Mucosa of descending colon (tissue), 3 donors: ENCODE results near the gene AKT3. TPM values are rescaled to one million over a fixed set of nuclear protein-coding genes. Genes with fewer than 3 reads are reported as not detected.

Experiments used
- ATAC-seq: fragments of 200-7000 bp; cut with Tn5 transposase; one replicate; pipeline ENCODE4 v1.9.1; 2020; ENCODE audit warnings: mild to moderate bottlenecking, moderate library complexity
- DNase-seq, 3 donors: peaks; one replicate each; pipeline ENCODE4 v3.0.0-alpha.2; 2020
- H3K36me3 ChIP-seq: fragments of 200-600 bp; one replicate; pipeline ENCODE4 v1.8.0; 2021; ENCODE audit warnings: low read depth, mild to moderate bottlenecking
- H3K4me1 ChIP-seq: fragments of 200-600 bp; one replicate; pipeline ENCODE4 v1.8.0; 2021; ENCODE audit warnings: low read depth, mild to moderate bottlenecking
- H3K4me3 ChIP-seq: fragments of 200-600 bp; one replicate; pipeline ENCODE4 v1.8.0; 2021; ENCODE audit warnings: mild to moderate bottlenecking
- H3K9me3 ChIP-seq: fragments of 200-600 bp; one replicate; pipeline ENCODE4 v1.8.0; 2021; ENCODE audit warnings: mild to moderate bottlenecking
- intact Hi-C, 2 donors: fragments of 100-400 bp; cut with DNase I in 1 of 2; cut with micrococcal nuclease in 1 of 2; formaldehyde crosslinking; loops; one replicate each; pipeline versions ENCODE4 v1.11.0 to v1.11.1; 2022; cut with DNase I, micrococcal nuclease
- total RNA-seq, 3 donors: library from RNA; stranded (reverse); fragmentation: NEBNext Ultra II Directional in 2 of 3; extraction: Animal tissue kit (Norgen Biotek cat#: 25700) in 2 of 3; gene quantifications; one replicate each; pipeline versions ENCODE4 v1.2.1 to v1.2.4, GENCODE V29; 2021 to 2023
- TF ChIP-seq, protein P1 (sequence below): fragments of 200-600 bp; IDR thresholded peaks from one replicate; pipeline ENCODE4 v1.8.0; 2022; ENCODE audit warnings: antibody characterized with exemption, mild to moderate bottlenecking
- donor health status: DM: no; HTN: no; CAD: no; lungs with moderate emphysema.
- donor health status: DM: no; HTN: no; CAD: no.
- donor health status: DM: no; HTN: yes; CAD: no.

Gene AKT3
- total RNA-seq, 3 donors from 2014 or later = 8.2 to 119 (median 12.6) TPM

DNA sequence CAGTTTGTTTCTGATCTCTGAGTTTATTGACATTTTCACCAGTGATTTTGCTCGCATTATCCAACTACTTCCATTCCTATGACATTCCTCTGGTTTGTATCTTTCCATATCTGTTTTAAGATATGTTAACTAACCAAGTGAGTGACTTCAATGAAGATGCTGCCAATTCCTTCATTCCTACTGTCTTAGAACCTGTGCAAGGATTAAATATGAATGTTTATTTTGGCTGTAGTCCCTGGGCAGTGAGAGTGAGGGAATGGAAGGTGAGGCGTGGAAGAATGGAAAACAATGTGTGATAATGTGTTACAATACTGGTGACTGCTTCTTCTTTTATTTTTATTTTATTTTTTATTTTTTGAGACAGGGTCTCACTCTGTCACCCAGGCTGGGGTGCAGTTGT lies 411.2 kb downstream of the AKT3 start:
- Histone ChIP-seq H3K4me1 (no peaks in the 10 kb centered on the region), H3K36me3 (no peaks in the 10 kb centered on the region), H3K9me3 (no peaks in the 10 kb centered on the region), H3K4me3 (no peak overlapping the region)
- ATAC-seq (no peak), DNase-seq (no peak)
- TF ChIP-seq, protein P1, sequence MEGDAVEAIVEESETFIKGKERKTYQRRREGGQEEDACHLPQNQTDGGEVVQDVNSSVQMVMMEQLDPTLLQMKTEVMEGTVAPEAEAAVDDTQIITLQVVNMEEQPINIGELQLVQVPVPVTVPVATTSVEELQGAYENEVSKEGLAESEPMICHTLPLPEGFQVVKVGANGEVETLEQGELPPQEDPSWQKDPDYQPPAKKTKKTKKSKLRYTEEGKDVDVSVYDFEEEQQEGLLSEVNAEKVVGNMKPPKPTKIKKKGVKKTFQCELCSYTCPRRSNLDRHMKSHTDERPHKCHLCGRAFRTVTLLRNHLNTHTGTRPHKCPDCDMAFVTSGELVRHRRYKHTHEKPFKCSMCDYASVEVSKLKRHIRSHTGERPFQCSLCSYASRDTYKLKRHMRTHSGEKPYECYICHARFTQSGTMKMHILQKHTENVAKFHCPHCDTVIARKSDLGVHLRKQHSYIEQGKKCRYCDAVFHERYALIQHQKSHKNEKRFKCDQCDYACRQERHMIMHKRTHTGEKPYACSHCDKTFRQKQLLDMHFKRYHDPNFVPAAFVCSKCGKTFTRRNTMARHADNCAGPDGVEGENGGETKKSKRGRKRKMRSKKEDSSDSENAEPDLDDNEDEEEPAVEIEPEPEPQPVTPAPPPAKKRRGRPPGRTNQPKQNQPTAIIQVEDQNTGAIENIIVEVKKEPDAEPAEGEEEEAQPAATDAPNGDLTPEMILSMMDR = no peak
- intact Hi-C loops = no loop called here

Other genes with a start within 250 kb of the AKT3 start
- gene ZBTB18, start 201.0 kb upstream of the AKT3 start, total RNA-seq = 10 to 100 TPM; 14.8 to 25.2 (median 19.9) TPM